Heart left ventricle (tissue), 16 donors: Measurements from ENCODE around the gene XPA. TPM values are rescaled to one million over a fixed set of nuclear protein-coding genes. Genes with fewer than 3 reads are reported as not detected.
A peak's percentile ranks its signal among the peaks of the same experiment; 100 is the strongest.

Experiments
- ATAC-seq, 4 donors: fragments of 200-7000 bp; cut with Tn5 transposase; one replicate each; pipeline ENCODE4 v1.9.1; 2020 to 2022; ENCODE audit warnings: moderate library complexity in 4 of 4, mild to moderate bottlenecking in 3 of 4, moderate number of reproducible peaks in 1 of 4
- DNase-seq, 5 donors: peaks; one replicate each; pipeline ENCODE4 v3.0.0-alpha.2; 2020
- H3K27ac ChIP-seq, 12 donors: fragments of 200-600 bp; sonication (generic) in 4 of 12; one replicate each; pipeline versions ENCODE4 v1.5.0 to v1.8.0; 2016 to 2022; ENCODE audit warnings: mild to moderate bottlenecking in 2 of 12
- H3K27me3 ChIP-seq, 9 donors: fragments of 200-600 bp; sonication (generic) in 2 of 9; one replicate each; pipeline versions ENCODE4 v1.5.1 to v1.8.0; 2016 to 2022; ENCODE audit warnings: mild to moderate bottlenecking in 3 of 9
- H3K36me3 ChIP-seq, 9 donors: fragments of 200-600 bp; sonication (generic) in 2 of 9; one replicate each; pipeline versions ENCODE4 v1.5.0 to v1.8.0; 2018 to 2022; ENCODE audit warnings: mild to moderate bottlenecking in 2 of 9
- H3K4me1 ChIP-seq, 12 donors: fragments of 200-600 bp; sonication (generic) in 4 of 12; one replicate each; pipeline versions ENCODE4 v1.5.0 to v1.8.0; 2016 to 2022; ENCODE audit warnings: mild to moderate bottlenecking in 3 of 12
- H3K4me3 ChIP-seq, 12 donors: fragments of 200-600 bp; sonication (generic) in 4 of 12; one replicate each; pipeline versions ENCODE4 v1.5.0 to v1.8.0; 2017 to 2022; ENCODE audit warnings: mild to moderate bottlenecking in 9 of 12, moderate library complexity in 4 of 12
- H3K9me3 ChIP-seq, 12 donors: fragments of 200-600 bp; sonication (generic) in 4 of 12; one replicate each; pipeline versions ENCODE4 v1.5.0 to v1.8.0; 2016 to 2022; ENCODE audit warnings: mild to moderate bottlenecking in 1 of 12
- POLR2A ChIP-seq, 2 donors: fragments of 450-650 bp; IDR thresholded peaks; one replicate each; pipeline ENCODE4 v1.6.1; 2017; ENCODE audit warnings: antibody characterized with exemption in 2 of 2, mild to moderate bottlenecking in 2 of 2, moderate library complexity in 2 of 2
- WGBS, 4 donors: extraction: QIAGEN DNeasy Blood & Tissue Kit in 2 of 4; methylation state at CpG; one replicate each; pipeline versions ENCODE4 v1.1.5 to v1.1.7; 2013 to 2018; 5-methylcytosine and 5-hydroxymethylcytosine counted together
- intact Hi-C, 10 donors: fragments of 100-400 bp; cut with DNase I; formaldehyde crosslinking; loops; one replicate each; pipeline versions ENCODE4 v1.11.1 to v1.14.2; 2022
- polyA plus RNA-seq, 2 donors: library from polyadenylated mRNA; stranded (reverse); fragments of 200-250 nt; gene quantifications; one replicate each; pipeline ENCODE4 v1.2.3, GENCODE V29; 2013
- total RNA-seq, 9 donors: library from RNA; depleted of rRNA in 2 of 9; stranded (reverse); fragments of >200 nt in 2 of 9; fragmentation: NEBNext Ultra II Directional in 3 of 9; extraction: Animal tissue kit (Norgen Biotek cat#: 25700) in 3 of 9; gene quantifications; one replicate each; pipeline versions ENCODE4 v1.1.0 to v1.2.4, GENCODE V29; 2016 to 2023
- TF ChIP-seq, protein P1 (sequence below), 12 donors: fragments of 200-600 bp; sonication (generic) in 4 of 12; IDR thresholded peaks; one replicate each; pipeline versions ENCODE4 v1.5.0 to v1.8.0; 2018 to 2022; ENCODE audit warnings: antibody characterized with exemption in 12 of 12, mild to moderate bottlenecking in 5 of 12
- donor health status: ischemic (EF 13 %, LVEDD 7.1; RV severe dilation, severe dysfunction).
- donor health status: healthy with polysubstance abuse.
- donor health status: DM: no; HTN: yes; CAD: no.
- donor health status: DM: no; HTN: no; CAD: no.
- donor health status: ischemic (EF 25% LVEDD 6.9; RV normal size, moderate dysfunction).
- donor health status: ischemic (EF 25% LVEDD 5.7; RV mildly dilated, moderate dysfunction).
- donor health status: healthy.
- donor health status: DM: yes; HTN: yes; CAD: no.
- donor health status: ischemic (EF 35%, LVEDD 5.7; RV mildly dilated, moderate dysfunction).
- donor health status: nonischemic (EF 11% LVEDD 7.7; RV severe dilation, severe dysfunction).
- donor health status: DM: yes; HTN: yes; CAD: no.
- donor health status: PGD.
- donor health status: ischemic (EF 29% LVEDD 5.4; RV normal size, mild dysfunction).
- donor health status: nonischemic (EF 23%, LVEDD 6.1; RV moderate dilation, normal function).

Gene XPA
- total and polyA plus RNA-seq, 11 donors = 4.0 to 12.1 (median 9.0) TPM

DNA sequence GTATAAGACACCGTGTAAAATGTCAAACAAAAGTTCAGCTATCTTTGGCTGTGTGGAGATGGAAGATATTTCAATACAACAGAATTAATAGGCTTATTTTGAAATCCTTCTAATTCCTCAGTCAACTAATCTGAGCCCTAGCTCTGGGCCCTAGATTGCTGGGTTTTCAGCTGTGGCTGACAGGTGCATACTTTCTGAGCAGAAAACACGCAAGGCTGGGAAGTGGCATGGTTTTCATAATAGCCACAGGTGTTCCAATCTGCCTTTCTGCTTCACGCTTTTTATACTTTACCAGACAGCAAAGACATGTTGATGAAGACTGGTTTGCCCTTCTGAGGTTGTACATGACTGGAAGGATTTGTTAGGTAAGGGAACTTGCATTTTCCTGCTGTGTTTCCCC lies 20.7 kb upstream of the XPA start:
- intact Hi-C loops = no loop called here
- TF ChIP-seq, protein P1, sequence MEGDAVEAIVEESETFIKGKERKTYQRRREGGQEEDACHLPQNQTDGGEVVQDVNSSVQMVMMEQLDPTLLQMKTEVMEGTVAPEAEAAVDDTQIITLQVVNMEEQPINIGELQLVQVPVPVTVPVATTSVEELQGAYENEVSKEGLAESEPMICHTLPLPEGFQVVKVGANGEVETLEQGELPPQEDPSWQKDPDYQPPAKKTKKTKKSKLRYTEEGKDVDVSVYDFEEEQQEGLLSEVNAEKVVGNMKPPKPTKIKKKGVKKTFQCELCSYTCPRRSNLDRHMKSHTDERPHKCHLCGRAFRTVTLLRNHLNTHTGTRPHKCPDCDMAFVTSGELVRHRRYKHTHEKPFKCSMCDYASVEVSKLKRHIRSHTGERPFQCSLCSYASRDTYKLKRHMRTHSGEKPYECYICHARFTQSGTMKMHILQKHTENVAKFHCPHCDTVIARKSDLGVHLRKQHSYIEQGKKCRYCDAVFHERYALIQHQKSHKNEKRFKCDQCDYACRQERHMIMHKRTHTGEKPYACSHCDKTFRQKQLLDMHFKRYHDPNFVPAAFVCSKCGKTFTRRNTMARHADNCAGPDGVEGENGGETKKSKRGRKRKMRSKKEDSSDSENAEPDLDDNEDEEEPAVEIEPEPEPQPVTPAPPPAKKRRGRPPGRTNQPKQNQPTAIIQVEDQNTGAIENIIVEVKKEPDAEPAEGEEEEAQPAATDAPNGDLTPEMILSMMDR (IDR thresholded peaks at IDR 0.05) = no peak
- no peak for TF ChIP-seq POLR2A (IDR thresholded peaks at IDR 0.05)
- WGBS, 4 donors = 64 to 75% (median 71%) methylated on average over 3 of the region's 3 CpGs

DNA sequence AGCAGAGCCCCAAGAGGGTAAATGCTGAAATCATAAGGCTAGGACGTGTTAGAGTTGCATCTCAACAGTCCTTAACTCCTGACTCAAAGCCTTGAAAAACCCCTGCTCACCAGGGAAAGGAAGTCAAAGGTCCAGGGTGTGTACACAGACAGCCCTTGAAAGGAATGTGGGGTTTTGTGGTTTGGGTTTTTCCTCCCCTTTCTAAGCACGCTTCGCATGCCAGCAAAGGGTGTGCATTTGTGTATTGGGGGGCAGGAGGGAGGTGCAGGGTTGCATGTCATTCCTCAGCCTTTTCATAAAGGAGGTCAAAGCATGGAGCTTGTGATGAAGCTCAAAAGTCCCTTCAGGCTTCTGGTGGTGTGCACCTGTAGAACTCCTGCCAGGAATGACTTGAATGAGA lies 17.3 kb upstream of the XPA start:
- intact Hi-C loops = loop anchor here in 5 of 10 donors (5.0 kb wide), 4 partner anchors 88 to 553 kb away; no protein-coding TSS in a partner anchor

More for the DNA sequence above, 20.7 kb upstream of the XPA start:
- no peak for DNase-seq
- H3K9me3 ChIP-seq = peaks cover 0 to 6% (median 0%) of the 10 kb centered on the region in 12 donors
- H3K4me1 ChIP-seq = no peaks in the 10 kb centered on the region
- no peak for ATAC-seq
- H3K36me3 ChIP-seq = no peaks in the 10 kb centered on the region
- peaks cover 0 to 7% (median 0%) of the 10 kb centered on the region in 9 donors for H3K27me3 ChIP-seq
- H3K4me3 ChIP-seq = no peak overlapping the region
- H3K27ac ChIP-seq = no peak overlapping the region

DNA sequence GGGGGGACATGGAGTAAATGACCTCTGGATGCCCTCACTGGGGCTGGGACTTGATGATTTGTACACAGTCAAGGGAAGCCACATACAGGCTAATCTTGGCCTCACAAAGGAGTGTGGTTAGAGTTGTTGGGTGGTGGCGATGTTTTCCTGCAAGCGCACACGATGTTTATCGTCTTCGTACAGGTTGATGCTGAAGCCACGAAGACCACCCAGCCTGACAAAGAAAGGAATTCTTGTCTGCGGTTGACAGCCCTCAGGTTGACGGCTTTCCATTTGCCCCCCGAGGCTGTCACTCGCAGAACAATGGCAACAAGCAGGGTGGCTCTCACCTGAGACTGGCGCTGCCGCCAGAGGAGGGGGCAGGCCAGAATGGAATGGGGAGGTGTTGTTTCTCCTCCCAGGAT lies 14.1 kb upstream of the XPA start:
- DNase-seq (no peak), ATAC-seq (no peak)
- intact Hi-C loops = loop anchor here in 8 of 10 donors (2.0 to 5.0 kb wide), 5 partner anchors 91 to 556 kb away; no protein-coding TSS in a partner anchor
- no peak for TF ChIP-seq POLR2A (IDR thresholded peaks at IDR 0.05)
- TF ChIP-seq, protein P1 (IDR thresholded peaks at IDR 0.05) = no peak
- Histone ChIP-seq H3K9me3 (no peaks in the 10 kb centered on the region), H3K4me1 (peaks cover 0 to 7% (median 0%) of the 10 kb centered on the region in 12 donors), H3K27ac (no peak overlapping the region), H3K4me3 (no peak overlapping the region), H3K27me3 (peaks cover 0 to 34% (median 2%) of the 10 kb centered on the region in 9 donors), H3K36me3 (no peaks in the 10 kb centered on the region)
- WGBS, 4 donors = 27 to 36% (median 31%) methylated on average over 12 of the region's 12 CpGs

More for the DNA sequence above, 17.3 kb upstream of the XPA start:
- no peak overlapping the region for H3K27ac ChIP-seq
- H3K36me3 ChIP-seq = no peaks in the 10 kb centered on the region
- H3K9me3 ChIP-seq = no peaks in the 10 kb centered on the region
- no peak for DNase-seq
- peaks cover 0 to 19% (median 2%) of the 10 kb centered on the region in 9 donors for H3K27me3 ChIP-seq
- H3K4me1 ChIP-seq = peaks cover 0 to 7% (median 0%) of the 10 kb centered on the region in 12 donors
- TF ChIP-seq, protein P1 (IDR thresholded peaks at IDR 0.05) = no peak
- no peak for TF ChIP-seq POLR2A (IDR thresholded peaks at IDR 0.05)
- WGBS, 4 donors = 54 to 70% (median 61%) methylated on average over 3 of the region's 3 CpGs
- no peak overlapping the region for H3K4me3 ChIP-seq
- ATAC-seq = no peak

GRCh38 chr9:97710356-97711222 lies 13.4 kb upstream of the XPA start:
- no peak overlapping the region for H3K27ac ChIP-seq
- peaks cover 0 to 37% (median 2%) of the 10 kb centered on the region in 9 donors for H3K27me3 ChIP-seq
- H3K4me3 ChIP-seq = no peak overlapping the region
- ATAC-seq = peak; percentile 47 to 88 (median 85)
- intact Hi-C loops = loop anchor here in 9 of 10 donors (1.0 to 5.0 kb wide), 6 partner anchors 92 to 557 kb away; no protein-coding TSS in a partner anchor
- no peaks in the 10 kb centered on the region for H3K9me3 ChIP-seq
- H3K36me3 ChIP-seq = no peaks in the 10 kb centered on the region
- peaks cover 0 to 7% (median 0%) of the 10 kb centered on the region in 12 donors for H3K4me1 ChIP-seq
- DNase-seq = peak in 3 of 5 donors; percentile 27 to 50 (median 35)
- TF ChIP-seq POLR2A (IDR thresholded peaks at IDR 0.05) = no peak
- TF ChIP-seq, protein P1 (IDR thresholded peaks at IDR 0.05) = peak; percentile 75 to 90 (median 86)
- 23 to 26% (median 24%) methylated on average over 8 to 9 of the region's 9 CpGs for WGBS, 4 donors
